Panc1 (cell line): ENCODE data around the gene LEFTY2. TPM values are rescaled to one million over a fixed set of nuclear protein-coding genes. Genes with fewer than 3 reads are reported as not detected.

Source experiments
- ATAC-seq: fragments of 200-7000 bp; cut with Tn5 transposase; 2 replicates; pipeline ENCODE4 v1.9.1; 2020; ENCODE audit warnings: mild to moderate bottlenecking, moderate library complexity
- BruUV-seq: library from RNA; stranded (reverse); fragments of 400-500 nt; replicated peaks from 2 replicates; lab custom pipeline; 2021; lab: Mats Ljungman, UMichigan
- CTCF ChIA-PET: fragments of 300-600 bp; sonication (Branson Sonifier 250); formaldehyde crosslinking; loops from one replicate; lab custom pipeline; 2022; ENCODE audit warnings: antibody characterized with exemption; lab: Charles Lee
- POLR2A ChIA-PET: fragments of 300-600 bp; sonication (Branson Sonifier 250); formaldehyde crosslinking; loops from one replicate; lab custom pipeline; 2022; ENCODE audit warnings: antibody characterized with exemption; lab: Charles Lee
- DNase-seq: peaks from one replicate; pipeline ENCODE4 v3.0.0-alpha.2; 2010; ENCODE audit warnings: low read depth, low spot score
- H3K27ac ChIP-seq: 2 replicates; pipeline ENCODE4 v1.5.1; 2011; ENCODE audit warnings: mild to moderate bottlenecking, low read length, inconsistent platforms
- H3K27me3 ChIP-seq: fragments of 200-500 bp; sonication (Bioruptor generic); 2 replicates; pipeline ENCODE4 v1.6.0; 2014; ENCODE audit warnings: low read length, inconsistent platforms; ENCODE audit not compliant: control insufficient read depth, insufficient read depth
- H3K36me3 ChIP-seq: fragments of 200-500 bp; sonication (Bioruptor generic); 2 replicates; pipeline ENCODE4 v1.5.1; 2014; ENCODE audit warnings: inconsistent platforms, mild to moderate bottlenecking, low read length, moderate library complexity; ENCODE audit not compliant: control insufficient read depth, insufficient read depth
- H3K4me1 ChIP-seq: 2 replicates; pipeline ENCODE4 v1.5.1; 2011; ENCODE audit warnings: inconsistent platforms, mild to moderate bottlenecking, low read length, moderate library complexity; ENCODE audit not compliant: control insufficient read depth, insufficient read depth
- H3K4me3 ChIP-seq, 2 experiments: 2 replicates each; pipeline ENCODE4 v1.5.1; 2011 to 2012; ENCODE audit warnings: low read depth in 2 of 2, low read length in 2 of 2, mild to moderate bottlenecking in 2 of 2, inconsistent platforms in 1 of 2, moderate library complexity in 1 of 2
- H3K9me3 ChIP-seq: fragments of 200-500 bp; sonication (Bioruptor generic); 2 replicates; pipeline ENCODE4 v1.5.1; 2014; ENCODE audit warnings: low read depth, mild to moderate bottlenecking, inconsistent platforms, low read length, moderate library complexity; ENCODE audit not compliant: control insufficient read depth, insufficient read depth
- CTCF ChIP-seq: fragments of 450-650 bp; IDR thresholded peaks from 2 replicates; pipeline ENCODE4 v1.5.1; 2017; ENCODE audit warnings: mild to moderate bottlenecking
- POLR2AphosphoS5 ChIP-seq: IDR thresholded peaks from 2 replicates; pipeline ENCODE4 v1.6.1; 2012; ENCODE audit warnings: mild to moderate bottlenecking, low read depth, low read length, moderate library complexity
- REST ChIP-seq, 2 experiments: IDR thresholded peaks; 2 replicates each; pipeline ENCODE4 v1.6.1; 2011 to 2012; ENCODE audit warnings: low read depth in 2 of 2, control low read depth in 1 of 2, low read length in 1 of 2, mild to moderate bottlenecking in 1 of 2, moderate library complexity in 1 of 2; ENCODE audit not compliant: insufficient read depth in 1 of 2
- SIN3A ChIP-seq: IDR thresholded peaks from 2 replicates; pipeline ENCODE4 v1.6.1; 2012; ENCODE audit warnings: low read depth, mild to moderate bottlenecking, low read length, moderate library complexity, borderline replicate concordance; ENCODE audit not compliant: insufficient read depth
- TCF7L2 ChIP-seq: IDR thresholded peaks from 2 replicates; pipeline ENCODE4 v1.6.1; 2011; ENCODE audit warnings: mild to moderate bottlenecking, low read depth, low read length, inconsistent platforms
- in situ Hi-C: cut with HindIII; loops from 2 replicates; pipeline ENCODE4 v1.10.0; 2016; ENCODE audit warnings: low sequenced_read_pairs, low pct_unique_long_range_greater_than_20kb
- intact Hi-C: fragments of 100-400 bp; cut with micrococcal nuclease; formaldehyde crosslinking; loops from one replicate; pipeline ENCODE4 v1.10.0; 2022; ENCODE audit not compliant: unreplicated experiment
- total RNA-seq: library from RNA; stranded (reverse); gene quantifications from one replicate; pipeline ENCODE4 v1.2.1, GENCODE V29; 2021; ENCODE audit not compliant: unreplicated experiment

The LEFTY2 gene
- total RNA-seq, 1 experiment from 2014 or later: not detected

DNA sequence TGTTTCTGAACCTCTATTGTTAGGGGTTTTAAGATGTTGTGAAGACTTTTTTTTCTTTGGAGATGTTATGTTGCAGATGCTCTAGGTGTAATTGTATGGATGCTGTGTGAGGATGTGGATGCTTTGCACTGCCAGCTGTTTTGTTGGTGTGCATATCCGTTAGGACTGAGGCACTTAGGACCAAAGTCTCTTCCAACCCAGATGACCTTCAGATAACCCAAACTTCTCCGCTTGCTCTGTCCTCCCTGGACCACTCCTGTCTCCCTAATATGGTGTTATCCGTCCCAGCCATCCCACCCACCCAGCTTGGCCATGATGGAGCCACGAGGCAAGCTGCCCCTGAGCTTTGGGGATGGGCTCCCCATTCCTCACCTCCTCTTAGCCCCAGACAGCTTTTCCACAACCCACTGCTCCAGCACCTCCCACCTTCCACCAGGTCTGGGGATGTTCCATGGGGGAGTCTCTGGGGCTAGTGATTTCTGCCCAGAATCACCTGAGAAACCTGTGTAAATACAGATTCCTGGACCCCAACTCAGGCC, 5.1 kb upstream of the LEFTY2 start:
- POLR2A ChIA-PET: no interaction called here
- CTCF ChIA-PET: no interaction called here
- intact Hi-C loops: no loop called here
- Histone ChIP-seq H3K36me3 (no peaks in the 10 kb centered on the region), H3K4me3 (no peak overlapping the region), H3K9me3 (no peaks in the 10 kb centered on the region), H3K27ac (no peak overlapping the region), H3K27me3 (no peaks in the 10 kb centered on the region; the same call in 1 of the 2 replicates), H3K4me1 (no peaks in the 10 kb centered on the region)
- TF ChIP-seq SIN3A (no peak), TCF7L2 (no peak), CTCF (no peak), REST (IDR thresholded peaks at IDR 0.05; ENCODE audit: insufficient read depth in 1 of 2, low read depth in 2 of 2, low read length in 1 of 2) (no peak), POLR2AphosphoS5 (no peak)
- BruUV-seq: no TSS peak
- in situ Hi-C loops: no loop called here
- no peak for ATAC-seq
- no peak for DNase-seq

DNA sequence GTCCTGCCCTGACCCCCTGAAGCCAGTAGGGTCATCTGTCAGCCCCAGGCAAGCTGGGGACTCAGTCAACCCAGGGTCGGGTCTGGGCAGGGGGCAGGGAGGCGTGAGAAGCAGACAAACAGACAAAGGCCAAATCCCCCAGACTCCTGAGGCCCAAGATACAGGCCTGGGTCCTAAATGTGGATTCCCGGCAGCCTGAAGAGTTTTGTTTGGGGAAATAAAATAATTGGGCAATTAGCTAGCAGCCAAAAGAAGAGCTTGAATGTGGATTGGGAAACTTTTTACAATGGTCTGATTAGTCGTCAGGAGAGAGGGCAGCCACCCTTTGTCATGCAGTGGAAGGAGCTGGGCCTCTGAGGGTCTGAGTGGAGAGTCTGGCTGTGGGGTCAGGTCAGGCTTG, 4.5 kb upstream of the LEFTY2 start:
- H3K27ac ChIP-seq: no peak overlapping the region
- CTCF ChIA-PET: no interaction called here
- no TSS peak for BruUV-seq
- no peaks in the 10 kb centered on the region for H3K9me3 ChIP-seq
- DNase-seq (no peak), ATAC-seq (no peak)
- intact Hi-C loops: no loop called here
- H3K4me1 ChIP-seq: no peaks in the 10 kb centered on the region
- no peaks in the 10 kb centered on the region for H3K36me3 ChIP-seq
- in situ Hi-C loops: no loop called here
- POLR2A ChIA-PET: interaction anchor here (0.6 kb wide), 1 partner anchor 116 kb away, joined by 4 read pairs; no protein-coding TSS in a partner anchor
- TF ChIP-seq TCF7L2 (no peak), SIN3A (no peak)
- no peak overlapping the region for H3K4me3 ChIP-seq
- no peaks in the 10 kb centered on the region; the same call in 1 of the 2 replicates for H3K27me3 ChIP-seq

DNA sequence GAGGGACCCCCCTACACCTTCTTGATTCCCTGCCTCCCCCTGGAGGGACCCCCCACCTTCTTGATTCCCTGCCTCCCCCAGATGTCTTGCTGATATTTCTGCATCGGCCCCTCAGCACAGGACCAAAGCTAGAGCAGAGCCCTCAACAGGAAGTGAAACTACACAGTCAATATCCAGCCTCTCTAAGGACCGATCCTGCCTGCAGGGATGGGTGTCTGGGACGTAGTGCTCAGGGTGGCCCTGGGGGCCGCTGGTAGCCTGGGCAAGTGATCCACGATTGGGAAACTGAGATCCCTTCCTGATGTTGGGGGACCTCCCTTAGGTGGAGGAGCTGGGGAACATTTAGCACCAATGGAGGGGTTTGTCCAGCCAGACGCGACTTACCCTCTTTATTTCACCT, 3.9 kb upstream of the LEFTY2 start:
- no TSS peak for BruUV-seq
- Histone ChIP-seq H3K4me1 (no peaks in the 10 kb centered on the region), H3K9me3 (no peaks in the 10 kb centered on the region), H3K27me3 (no peaks in the 10 kb centered on the region; the same call in 1 of the 2 replicates), H3K4me3 (no peak overlapping the region), H3K36me3 (no peaks in the 10 kb centered on the region), H3K27ac (no peak overlapping the region)
- TF ChIP-seq TCF7L2 (no peak), POLR2AphosphoS5 (no peak), REST (IDR thresholded peaks at IDR 0.05; ENCODE audit: insufficient read depth in 1 of 2, low read depth in 2 of 2, low read length in 1 of 2) (no peak), SIN3A (no peak), CTCF (no peak)
- in situ Hi-C loops (no loop called here), intact Hi-C loops (no loop called here)
- ChIA-PET CTCF (no interaction called here), POLR2A (interaction anchor here (0.6 kb wide), 1 partner anchor 117 kb away, joined by 4 read pairs; no protein-coding TSS in a partner anchor)
- ATAC-seq: no peak
- no peak for DNase-seq
